Central memory CD8-positive, alpha-beta T cell (primary cell): ENCODE results near the gene SULT4A1.

ENCODE experiments used
- ATAC-seq: fragments of 150-1000 bp; cut with Tn5 transposase; replicated peaks from 2 replicates; pipeline ENCODE4 v1.10.0; 2022; ENCODE audit warnings: mild to moderate bottlenecking, moderate FRiP score, moderate number of reproducible peaks; ENCODE audit not compliant: poor library complexity, severe bottlenecking; ENCODE audit errors: extremely low read depth
- DNase-seq, 2 donors: peaks; one replicate each; pipeline ENCODE4 v3.0.0; 2021; ENCODE audit warnings: low spot score in 2 of 2
- H3K27ac Mint-ChIP-seq: one replicate; pipeline ENCODE4 v1.8.0; 2022; ENCODE audit warnings: low read depth, mild to moderate bottlenecking, moderate library complexity, mixed read lengths
- H3K27me3 Mint-ChIP-seq: one replicate; pipeline ENCODE4 v1.8.0; 2022; ENCODE audit warnings: mixed read lengths
- H3K36me3 Mint-ChIP-seq: one replicate; pipeline ENCODE4 v1.8.0; 2022; ENCODE audit warnings: mild to moderate bottlenecking, moderate library complexity, mixed read lengths; ENCODE audit not compliant: insufficient read depth
- H3K4me1 Mint-ChIP-seq: one replicate; pipeline ENCODE4 v1.8.0; 2022; ENCODE audit warnings: mixed read lengths
- H3K4me3 Mint-ChIP-seq: one replicate; pipeline ENCODE4 v1.8.0; 2022; ENCODE audit warnings: mild to moderate bottlenecking, moderate library complexity, mixed read lengths
- H3K9me3 Mint-ChIP-seq: one replicate; pipeline ENCODE4 v1.8.0; 2022; ENCODE audit warnings: mixed read lengths

Gene SULT4A1

GRCh38 chr22:43893266-43893665 lies 31.0 kb upstream of the SULT4A1 start:
- H3K9me3 Mint-ChIP-seq = no peaks in the 10 kb centered on the region
- H3K4me3 Mint-ChIP-seq = no peak overlapping the region
- H3K4me1 Mint-ChIP-seq = no peaks in the 10 kb centered on the region
- ATAC-seq (no peak), DNase-seq (no peak)
- peaks cover 48% of the 10 kb centered on the region for H3K27me3 Mint-ChIP-seq
- no peak overlapping the region for H3K27ac Mint-ChIP-seq
- H3K36me3 Mint-ChIP-seq = no peaks in the 10 kb centered on the region

GRCh38 chr22:43892183-43892894 lies 30.0 kb upstream of the SULT4A1 start:
- H3K27me3 Mint-ChIP-seq = peaks cover 58% of the 10 kb centered on the region
- no peak for DNase-seq
- H3K27ac Mint-ChIP-seq = no peak overlapping the region
- H3K4me1 Mint-ChIP-seq = no peaks in the 10 kb centered on the region
- no peak overlapping the region for H3K4me3 Mint-ChIP-seq
- H3K36me3 Mint-ChIP-seq = no peaks in the 10 kb centered on the region
- H3K9me3 Mint-ChIP-seq = no peaks in the 10 kb centered on the region
- no peak for ATAC-seq

GRCh38 chr22:43891360-43892182 lies 29.3 kb upstream of the SULT4A1 start, which contains the start of gene PNPLA5:
Gene PNPLA5, minus strand, starts transcription at chr22:43892013. Its CDS starts 133 bp downstream, at chr22:43891880.
- DNase-seq (no peak), ATAC-seq (no peak)
- H3K27me3 Mint-ChIP-seq = peaks cover 65% of the 10 kb centered on the region
- no peaks in the 10 kb centered on the region for H3K9me3 Mint-ChIP-seq
- no peak within 1 kb of the TSS for H3K27ac Mint-ChIP-seq
- no peaks in the 10 kb centered on the region for H3K36me3 Mint-ChIP-seq
- H3K4me1 Mint-ChIP-seq = peaks cover 4% of the 10 kb centered on the region
- no peak within 1 kb of the TSS for H3K4me3 Mint-ChIP-seq

DNA sequence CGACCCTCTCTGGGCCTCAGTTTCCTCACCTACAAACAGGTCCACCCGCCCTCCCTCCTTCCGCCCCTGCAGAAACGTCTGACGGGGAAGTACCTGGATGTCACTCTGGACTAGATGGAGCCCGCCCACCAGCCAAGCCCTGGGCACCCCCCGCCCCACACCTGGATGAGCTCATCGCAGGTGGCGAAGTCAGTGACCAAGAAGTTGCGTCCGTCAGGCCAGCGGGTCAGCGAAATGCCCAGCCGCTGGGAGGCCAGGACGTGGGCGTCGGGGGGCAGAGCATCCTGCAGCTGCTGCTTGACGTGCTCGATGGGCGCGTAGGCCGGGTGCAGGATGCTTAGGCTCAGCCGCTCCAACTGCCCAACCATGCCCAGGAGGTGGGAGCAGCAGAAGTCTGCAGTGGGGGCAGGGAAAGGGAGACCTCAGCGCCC lies 28.6 kb upstream of the SULT4A1 start:
- Mint-ChIP-seq H3K4me1 (peaks cover 4% of the 10 kb centered on the region), H3K4me3 (no peak overlapping the region), H3K36me3 (no peaks in the 10 kb centered on the region), H3K9me3 (no peaks in the 10 kb centered on the region), H3K27me3 (peaks cover 66% of the 10 kb centered on the region), H3K27ac (no peak overlapping the region)
- DNase-seq (no peak), ATAC-seq (no peak)

DNA sequence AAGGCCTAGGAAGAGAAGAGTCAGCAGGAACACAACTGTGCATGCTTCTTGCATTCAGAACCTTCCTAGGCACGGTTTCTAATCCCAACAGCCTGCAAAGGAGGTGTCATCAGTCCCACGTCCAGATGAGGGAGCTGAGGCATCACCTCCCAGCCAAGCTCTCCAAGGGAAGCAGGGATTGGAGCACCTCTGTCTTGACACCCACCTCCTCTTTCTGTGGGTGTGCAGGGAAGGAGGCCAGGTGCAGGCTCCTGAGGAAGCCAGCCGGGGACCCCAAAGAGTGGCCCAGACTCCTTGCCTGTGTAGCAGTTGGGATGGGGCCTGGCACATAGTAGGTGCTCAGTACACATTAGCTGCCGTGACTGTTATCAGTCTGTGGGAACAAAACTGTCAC lies 27.5 kb upstream of the SULT4A1 start:
- H3K4me1 Mint-ChIP-seq = peaks cover 4% of the 10 kb centered on the region
- no peak overlapping the region for H3K4me3 Mint-ChIP-seq
- H3K36me3 Mint-ChIP-seq = no peaks in the 10 kb centered on the region
- no peak for ATAC-seq
- no peak overlapping the region for H3K27ac Mint-ChIP-seq
- no peak for DNase-seq
- H3K27me3 Mint-ChIP-seq = peaks cover 68% of the 10 kb centered on the region
- H3K9me3 Mint-ChIP-seq = no peaks in the 10 kb centered on the region

- DNase-seq = no peak
- Mint-ChIP-seq H3K9me3 (no peaks in the 10 kb centered on the region), H3K4me3 (no peak overlapping the region), H3K27me3 (peaks cover 68% of the 10 kb centered on the region), H3K4me1 (peaks cover 4% of the 10 kb centered on the region), H3K27ac (no peak overlapping the region), H3K36me3 (no peaks in the 10 kb centered on the region)
- ATAC-seq = no peak
Observed at GRCh38 chr22:43889201-43889859, 27.0 kb upstream of the SULT4A1 start.

GRCh38 chr22:43888740-43889139 lies 26.4 kb upstream of the SULT4A1 start:
- Mint-ChIP-seq H3K9me3 (no peaks in the 10 kb centered on the region), H3K4me3 (no peak overlapping the region)

DNA sequence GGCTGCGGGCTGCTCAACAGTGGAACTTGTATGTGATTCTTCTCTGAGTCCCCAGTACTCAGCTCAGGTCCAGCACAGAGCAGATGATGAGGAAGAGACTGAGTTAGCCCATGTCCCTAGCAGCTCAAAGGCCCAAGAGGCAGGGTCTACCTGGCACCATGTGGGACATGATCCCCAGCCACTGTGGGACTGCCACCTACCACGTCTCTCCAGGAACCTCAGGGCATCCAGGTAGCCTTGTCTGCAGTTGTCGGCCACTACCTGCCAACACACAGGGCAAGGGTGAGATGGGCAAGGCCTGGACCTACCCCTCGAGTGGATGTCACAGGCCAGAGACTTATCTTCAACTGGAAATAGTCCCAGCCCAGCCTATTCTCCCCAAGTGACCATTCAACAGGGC lies 25.1 kb upstream of the SULT4A1 start:
- H3K36me3 Mint-ChIP-seq = no peaks in the 10 kb centered on the region
- H3K4me3 Mint-ChIP-seq = no peak overlapping the region
- H3K9me3 Mint-ChIP-seq = no peaks in the 10 kb centered on the region
- H3K4me1 Mint-ChIP-seq = peaks cover 4% of the 10 kb centered on the region
- DNase-seq (no peak), ATAC-seq (no peak)
- no peak overlapping the region for H3K27ac Mint-ChIP-seq
- H3K27me3 Mint-ChIP-seq = peaks cover 56% of the 10 kb centered on the region

More at GRCh38 chr22:43888740-43889139, 26.4 kb upstream of the SULT4A1 start:
- ATAC-seq = no peak
- Mint-ChIP-seq H3K36me3 (no peaks in the 10 kb centered on the region), H3K27me3 (peaks cover 63% of the 10 kb centered on the region), H3K27ac (no peak overlapping the region), H3K4me1 (peaks cover 4% of the 10 kb centered on the region)
- no peak for DNase-seq

DNA sequence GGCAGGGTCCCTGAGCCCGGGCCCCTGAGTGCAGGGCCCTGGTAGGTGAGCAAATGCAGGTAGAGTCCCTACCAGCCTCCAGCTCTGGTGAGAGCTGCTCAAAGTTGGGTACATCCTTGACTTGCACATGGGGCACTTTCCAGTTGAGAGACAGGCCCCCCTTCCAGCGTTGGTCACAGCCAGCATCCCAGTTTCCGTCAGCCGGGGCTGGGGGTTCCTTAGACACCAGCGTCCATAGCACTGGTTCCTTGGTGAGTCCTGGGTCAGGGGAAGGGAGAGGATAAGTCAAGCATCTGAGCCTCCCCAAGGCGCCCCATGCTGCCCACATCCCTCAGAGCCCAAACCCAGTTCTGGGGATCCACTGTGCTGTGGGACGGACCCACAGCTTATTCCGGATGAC lies 23.9 kb upstream of the SULT4A1 start:
- Mint-ChIP-seq H3K4me1 (peaks cover 4% of the 10 kb centered on the region), H3K9me3 (no peaks in the 10 kb centered on the region), H3K27me3 (peaks cover 56% of the 10 kb centered on the region), H3K27ac (no peak overlapping the region), H3K36me3 (no peaks in the 10 kb centered on the region), H3K4me3 (no peak overlapping the region)
- DNase-seq (no peak), ATAC-seq (no peak)

DNA sequence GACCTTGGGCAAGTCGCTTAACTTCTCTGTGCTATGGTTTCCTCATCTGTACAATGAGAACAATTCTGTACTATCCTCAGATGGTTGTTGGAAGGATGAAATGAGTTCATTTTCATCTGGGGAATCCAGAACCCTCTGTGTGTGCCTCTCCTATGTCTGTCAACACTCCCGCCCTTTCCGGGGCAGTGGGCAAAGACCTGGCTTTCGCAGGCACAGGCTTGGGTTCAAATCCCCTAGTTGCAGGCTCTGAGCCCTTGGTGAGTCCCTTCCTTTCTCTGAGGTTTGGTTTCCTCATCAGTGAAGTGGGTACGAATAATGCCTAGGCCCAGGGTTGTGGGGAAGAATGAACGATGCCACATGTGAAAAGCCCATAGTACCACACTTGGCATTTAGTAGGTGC lies 23.5 kb upstream of the SULT4A1 start:
- peak overlapping the region; percentile 32 for H3K4me3 Mint-ChIP-seq
- H3K4me1 Mint-ChIP-seq = peaks cover 4% of the 10 kb centered on the region
- ATAC-seq (no peak), DNase-seq (no peak)
- H3K9me3 Mint-ChIP-seq = no peaks in the 10 kb centered on the region
- no peak overlapping the region for H3K27ac Mint-ChIP-seq
- H3K27me3 Mint-ChIP-seq = peaks cover 57% of the 10 kb centered on the region
- H3K36me3 Mint-ChIP-seq = no peaks in the 10 kb centered on the region

- H3K4me1 Mint-ChIP-seq = peaks cover 4% of the 10 kb centered on the region
- DNase-seq (no peak), ATAC-seq (no peak)
- no peak overlapping the region for H3K27ac Mint-ChIP-seq
- peaks cover 58% of the 10 kb centered on the region for H3K27me3 Mint-ChIP-seq
- peak overlapping the region; percentile 32 for H3K4me3 Mint-ChIP-seq
- H3K9me3 Mint-ChIP-seq = no peaks in the 10 kb centered on the region
- H3K36me3 Mint-ChIP-seq = no peaks in the 10 kb centered on the region
Observed at GRCh38 chr22:43885319-43885671, 23.0 kb upstream of the SULT4A1 start.

DNA sequence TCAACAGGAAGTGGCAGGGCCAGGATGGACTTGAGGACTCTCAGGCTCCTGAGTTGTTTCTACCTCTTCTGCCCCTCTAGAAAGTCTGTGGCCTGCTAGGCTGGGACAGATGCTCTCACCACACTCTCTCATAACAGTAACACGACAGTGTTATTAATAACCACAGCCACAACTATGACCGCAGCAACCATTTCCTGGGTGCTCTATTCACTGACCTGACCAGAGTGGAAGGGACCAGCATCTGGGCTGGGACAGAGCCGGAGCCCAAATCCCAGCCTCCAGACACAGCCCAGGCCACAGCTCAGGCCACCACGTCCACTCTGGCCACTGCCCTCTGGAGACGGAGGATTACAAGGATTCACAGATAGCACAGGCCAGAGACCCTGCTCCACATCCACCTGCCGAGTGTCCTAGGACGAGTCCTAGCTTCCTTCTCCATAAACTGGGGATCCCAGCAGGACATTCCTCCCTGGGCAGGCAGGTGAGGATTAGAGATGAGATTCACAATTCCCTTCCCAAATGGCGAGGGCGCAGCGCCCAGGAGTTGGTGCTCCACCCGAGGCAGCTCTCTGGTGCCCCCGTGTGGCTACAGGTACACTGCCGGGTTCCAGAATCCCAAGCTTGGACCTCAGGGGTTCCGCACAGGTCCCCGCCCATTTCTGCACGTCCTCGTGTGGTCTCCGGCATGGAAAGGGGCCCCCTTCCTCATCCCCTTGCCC lies 22.4 kb upstream of the SULT4A1 start:
- no peak for DNase-seq
- Mint-ChIP-seq H3K27ac (no peak overlapping the region), H3K4me3 (no peak overlapping the region), H3K27me3 (peaks cover 58% of the 10 kb centered on the region), H3K9me3 (no peaks in the 10 kb centered on the region), H3K4me1 (peaks cover 4% of the 10 kb centered on the region), H3K36me3 (no peaks in the 10 kb centered on the region)
- ATAC-seq = no peak
